BE2C (cell line): ENCODE results near the gene MOGAT2.
A peak's percentile ranks its signal among the peaks of the same experiment; 100 is the strongest.

Experiments
- DNase-seq: peaks from one replicate; pipeline ENCODE4 v3.0.0-alpha.2; 2020
- H3K27me3 ChIP-seq: fragments of 250-450 bp; sonication (Bioruptor Pico); 2 replicates; pipeline ENCODE4 v1.5.1; 2020; ENCODE audit warnings: mild to moderate bottlenecking
- H3K36me3 ChIP-seq: fragments of 250-450 bp; sonication (Bioruptor Pico); 2 replicates; pipeline ENCODE4 v1.5.1; 2020; ENCODE audit warnings: mild to moderate bottlenecking
- H3K4me1 ChIP-seq: fragments of 250-450 bp; sonication (Bioruptor Pico); 2 replicates; pipeline ENCODE4 v1.5.1; 2020
- H3K4me3 ChIP-seq: 2 replicates; pipeline ENCODE4 v1.5.1; 2011; ENCODE audit warnings: low read depth, low read length
- H3K9me3 ChIP-seq: fragments of 250-450 bp; sonication (Bioruptor Pico); 2 replicates; pipeline ENCODE4 v1.5.1; 2020
- CTCF ChIP-seq: IDR thresholded peaks from 2 replicates; pipeline ENCODE4 v1.5.1; 2012; ENCODE audit warnings: mild to moderate bottlenecking, low read depth, low read length

Gene MOGAT2

GRCh38 chr11:75767793-75768111 lies 50.1 kb downstream of the MOGAT2 start:
- 0 out of 2 replicates have a peak, but pooled peaks cover 3% of the 10 kb centered on the region for H3K4me1 ChIP-seq
- H3K36me3 ChIP-seq: no peaks in the 10 kb centered on the region
- DNase-seq: no peak
- TF ChIP-seq CTCF: no peak
- peaks cover 7% of the 10 kb centered on the region; the same call in 1 of the 2 replicates for H3K27me3 ChIP-seq
- no peaks in the 10 kb centered on the region for H3K9me3 ChIP-seq
- no peak overlapping the region for H3K4me3 ChIP-seq

- H3K9me3 ChIP-seq: no peaks in the 10 kb centered on the region
- H3K4me3 ChIP-seq: peak within 1 kb of the TSS; percentile 47
- no peaks in the 10 kb centered on the region for H3K36me3 ChIP-seq
- DNase-seq: peak; percentile 80
- peaks cover 7% of the 10 kb centered on the region; the same call in 1 of the 2 replicates for H3K27me3 ChIP-seq
- TF ChIP-seq CTCF: peak; percentile 40
- 0 out of 2 replicates have a peak, but pooled peaks cover 3% of the 10 kb centered on the region for H3K4me1 ChIP-seq
These were observed 50.7 kb downstream of the MOGAT2 start, which contains the start of gene DGAT2 for GRCh38 chr11:75768112-75768908. Gene DGAT2, plus strand, starts transcription at chr11:75768778. Its CDS starts 214 bp downstream, at chr11:75768992.

GRCh38 chr11:75768909-75769771 lies 51.5 kb downstream of the MOGAT2 start:
- Histone ChIP-seq H3K9me3 (no peaks in the 10 kb centered on the region), H3K4me1 (0 out of 2 replicates have a peak, but pooled peaks cover 3% of the 10 kb centered on the region), H3K36me3 (no peaks in the 10 kb centered on the region), H3K4me3 (peak overlapping the region; percentile 47), H3K27me3 (peaks cover 7% of the 10 kb centered on the region; the same call in 1 of the 2 replicates)
- no peak for DNase-seq
- TF ChIP-seq CTCF: no peak

- peaks cover 7% of the 10 kb centered on the region; the same call in 1 of the 2 replicates for H3K27me3 ChIP-seq
- no peak overlapping the region for H3K4me3 ChIP-seq
- no peaks in the 10 kb centered on the region for H3K9me3 ChIP-seq
- no peak for DNase-seq
- no peak for TF ChIP-seq CTCF
- H3K36me3 ChIP-seq: no peaks in the 10 kb centered on the region
- 0 out of 2 replicates have a peak, but pooled peaks cover 3% of the 10 kb centered on the region for H3K4me1 ChIP-seq
These were observed 52.5 kb downstream of the MOGAT2 start for GRCh38 chr11:75770102-75770501.

GRCh38 chr11:75771646-75772410 lies 54.2 kb downstream of the MOGAT2 start:
- no peak for DNase-seq
- Histone ChIP-seq H3K9me3 (no peaks in the 10 kb centered on the region), H3K4me1 (0 out of 2 replicates have a peak, but pooled peaks cover 3% of the 10 kb centered on the region), H3K4me3 (no peak overlapping the region), H3K27me3 (peaks cover 7% of the 10 kb centered on the region; the same call in 1 of the 2 replicates), H3K36me3 (no peaks in the 10 kb centered on the region)
- TF ChIP-seq CTCF: no peak
